GM18520 (cell line): ENCODE results near the gene ACVR2A.

Experiments
- ATAC-seq: cut with Tn5 transposase; IDR thresholded peaks from one replicate; pipeline ENCODE4 v1.9.1; 2021; ENCODE audit not compliant: unreplicated experiment

ACVR2A gene

GRCh38 chr2:147854557-147855134 lies 9.8 kb downstream of the ACVR2A start:
- ATAC-seq: no peak

DNA sequence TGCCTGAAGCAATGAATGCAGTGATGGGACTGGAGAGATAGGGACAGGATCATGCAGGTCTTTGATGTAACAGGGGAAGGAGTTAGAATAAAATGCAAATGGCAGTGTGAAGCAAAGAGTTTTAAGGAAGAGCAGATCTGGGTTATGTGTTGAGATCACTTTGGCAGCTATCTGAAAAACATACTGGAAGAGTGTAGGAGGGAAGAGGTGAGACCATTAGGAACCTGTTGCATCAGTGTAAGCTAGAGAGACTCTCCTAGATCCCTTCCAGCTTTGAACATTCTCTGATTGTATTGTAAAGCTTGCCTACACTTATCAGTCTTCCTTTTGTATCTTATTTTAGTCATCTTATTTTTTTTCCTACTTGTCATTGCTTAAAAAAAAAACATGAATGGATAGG lies 10.5 kb downstream of the ACVR2A start:
- no peak for ATAC-seq

GRCh38 chr2:147855977-147856376 lies 11.1 kb downstream of the ACVR2A start:
- no peak for ATAC-seq

GRCh38 chr2:147860009-147860408 lies 15.2 kb downstream of the ACVR2A start:
- no peak for ATAC-seq

GRCh38 chr2:147862859-147863516 lies 18.2 kb downstream of the ACVR2A start:
- no peak for ATAC-seq

DNA sequence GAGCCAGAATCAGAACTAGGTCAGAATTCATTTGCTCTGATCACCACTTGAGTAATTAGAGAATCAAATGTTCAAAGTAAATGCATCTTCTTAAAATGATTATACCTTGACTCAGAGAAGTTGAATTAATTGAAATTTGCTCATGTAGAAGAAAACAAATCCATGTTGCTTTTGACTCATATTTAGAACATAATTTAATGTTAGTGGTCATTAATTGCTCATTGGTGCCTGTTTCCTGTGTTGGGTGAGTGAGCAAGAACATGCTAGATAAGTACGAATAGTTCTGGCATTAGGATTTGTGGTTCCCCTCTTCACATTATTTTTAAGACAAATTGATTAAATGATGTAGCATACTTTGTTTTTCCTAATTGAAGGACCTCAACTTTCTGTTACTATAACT lies 19.0 kb downstream of the ACVR2A start:
- ATAC-seq: no peak

DNA sequence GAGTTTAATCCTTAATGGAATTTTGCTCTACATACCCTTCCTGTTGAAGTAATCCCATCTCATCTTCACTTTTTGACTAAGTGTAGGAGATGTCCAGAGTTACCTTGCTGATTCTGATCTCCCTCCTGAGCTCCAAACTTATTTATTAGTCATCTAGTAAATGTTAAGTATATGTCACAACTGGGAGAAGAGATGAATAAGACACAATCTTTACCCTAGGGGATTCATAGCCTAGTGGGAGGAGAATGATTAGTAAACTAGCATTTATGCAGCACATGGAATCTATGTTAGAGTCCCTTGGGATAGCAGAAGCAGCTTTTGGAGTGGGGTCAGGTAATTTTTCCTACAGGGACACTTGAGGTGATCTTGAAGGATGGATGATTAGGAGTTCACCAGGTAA lies 20.7 kb downstream of the ACVR2A start:
- ATAC-seq: no peak

- ATAC-seq: no peak
These were observed 22.2 kb downstream of the ACVR2A start for GRCh38 chr2:147867050-147867449.

DNA sequence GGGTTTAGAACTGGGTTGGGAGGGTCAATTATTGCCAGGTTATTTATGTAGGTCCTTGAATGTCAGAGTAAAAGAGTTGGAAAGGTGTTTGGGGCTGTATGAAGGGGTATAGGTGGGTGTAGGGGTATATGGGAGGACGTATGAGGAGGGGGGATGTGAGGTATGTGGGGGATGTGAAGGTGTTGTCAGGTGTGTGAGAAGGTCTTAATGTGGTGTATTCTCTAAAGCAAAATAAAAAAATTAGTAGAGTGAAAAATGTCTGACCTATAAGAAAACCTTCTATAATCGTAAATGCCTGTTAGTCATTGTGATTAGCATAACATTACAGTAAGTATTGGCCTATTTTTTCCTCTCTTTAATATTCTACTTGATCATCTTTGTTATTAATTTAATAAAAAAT lies 25.1 kb downstream of the ACVR2A start:
- no peak for ATAC-seq

GRCh38 chr2:147872967-147873366 lies 28.1 kb downstream of the ACVR2A start:
- ATAC-seq: no peak

DNA sequence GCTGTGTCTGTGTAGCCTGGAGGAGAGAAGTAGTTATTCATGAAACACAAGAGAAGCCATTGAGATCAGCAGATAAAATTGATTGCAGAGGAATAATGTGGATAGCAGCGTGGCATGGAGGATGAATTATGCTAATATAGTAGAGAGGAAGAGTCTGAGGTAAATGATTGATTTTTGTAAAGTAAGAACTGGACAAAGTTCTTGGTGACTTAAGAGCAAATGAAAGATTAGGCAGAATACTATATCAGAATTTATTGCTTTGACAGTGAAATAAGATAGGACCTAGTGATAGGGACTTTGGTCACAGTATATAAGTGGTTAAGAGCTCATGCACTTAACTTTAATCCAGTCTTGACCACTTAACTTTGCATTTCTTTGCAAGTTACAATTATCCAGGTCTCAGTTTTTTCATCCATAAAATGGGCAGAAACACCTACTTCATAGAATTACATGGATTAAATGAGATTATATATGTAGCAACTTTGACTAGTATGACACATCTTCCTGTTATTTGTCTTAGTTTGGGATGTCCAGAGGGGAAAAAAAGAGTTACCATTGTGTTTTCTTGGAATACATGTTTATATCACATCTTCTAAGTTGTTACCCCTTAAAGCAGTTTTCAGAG lies 29.1 kb downstream of the ACVR2A start:
- ATAC-seq: no peak

DNA sequence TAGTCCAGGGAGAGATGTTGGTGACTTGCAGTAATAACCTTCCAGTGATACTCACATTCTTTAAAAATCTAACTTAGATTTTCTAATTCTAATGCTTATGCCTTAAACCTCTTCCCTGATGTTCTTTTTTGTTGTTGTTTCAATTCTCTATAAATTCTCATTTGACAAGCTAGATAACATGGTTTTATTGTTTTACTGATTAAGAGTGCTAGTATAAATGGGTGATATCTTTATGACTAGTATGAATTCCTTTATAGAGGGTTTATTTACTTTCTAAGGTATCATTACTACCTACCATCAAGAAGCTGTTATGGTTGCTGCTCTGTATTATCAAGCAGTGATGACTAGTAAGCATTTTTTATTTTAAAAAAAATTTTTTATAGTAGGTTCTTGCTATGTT lies 35.0 kb downstream of the ACVR2A start:
- ATAC-seq: no peak

- ATAC-seq: no peak
These were observed 37.8 kb downstream of the ACVR2A start for GRCh38 chr2:147882631-147883030.

DNA sequence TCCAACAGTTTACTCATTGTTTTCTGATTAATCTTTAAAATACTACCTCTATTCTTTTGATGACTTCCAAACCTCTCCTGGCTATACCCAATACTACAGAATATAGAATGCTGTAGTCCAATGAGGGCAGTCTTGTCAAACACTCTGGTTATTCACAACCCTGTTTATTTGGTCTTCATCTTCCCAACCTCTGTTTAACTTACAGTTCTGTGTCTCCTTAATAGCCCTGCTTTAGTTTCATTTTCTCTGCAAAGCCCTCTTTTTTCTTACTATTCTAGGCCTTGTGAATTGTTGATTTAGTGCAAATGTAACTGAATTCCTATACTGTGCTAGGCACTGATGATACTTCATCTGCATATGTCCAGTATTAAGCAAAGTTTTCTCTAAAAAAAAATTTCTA lies 40.0 kb downstream of the ACVR2A start:
- no peak for ATAC-seq

DNA sequence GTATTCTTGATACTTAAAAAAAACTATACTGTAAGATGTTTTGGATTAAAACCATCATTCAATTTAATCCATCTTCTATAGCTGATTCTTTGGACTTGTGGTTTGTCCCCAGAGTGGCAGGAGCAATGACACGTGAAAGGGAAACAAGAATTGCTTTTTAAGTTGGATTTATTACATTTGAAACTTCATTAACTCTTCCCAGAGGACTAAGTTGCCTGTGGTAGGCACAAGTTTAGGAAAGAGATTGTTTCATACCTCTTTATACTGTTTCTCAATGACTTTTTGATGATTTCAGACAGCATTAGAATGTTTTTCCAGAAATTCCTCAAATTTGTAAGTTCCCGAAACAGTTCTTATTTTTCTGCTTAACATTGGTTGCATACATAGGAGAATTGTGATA lies 41.3 kb downstream of the ACVR2A start:
- no peak for ATAC-seq

DNA sequence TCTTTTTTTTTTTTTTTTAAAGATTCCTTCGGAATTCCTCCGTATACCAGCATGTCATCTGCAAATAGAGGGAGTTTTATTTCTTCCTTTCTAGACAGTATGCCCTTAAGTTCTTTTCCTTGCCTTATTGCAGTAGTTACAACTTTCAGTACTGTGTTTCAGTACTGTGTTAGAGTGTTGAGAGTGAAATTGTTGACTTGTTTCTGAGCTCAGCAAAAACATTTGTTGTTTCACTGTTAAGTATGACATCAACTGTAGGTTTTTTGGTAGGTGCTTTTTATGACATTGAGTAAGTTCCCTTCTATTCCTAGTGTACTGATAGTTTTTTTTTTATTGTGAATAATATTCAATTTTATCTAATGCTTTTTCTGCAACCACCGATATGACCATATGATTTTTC lies 43.9 kb downstream of the ACVR2A start:
- no peak for ATAC-seq

- ATAC-seq: no peak
These were observed 59.2 kb downstream of the ACVR2A start for GRCh38 chr2:147904051-147904450.

GRCh38 chr2:147909178-147909577 lies 64.3 kb downstream of the ACVR2A start:
- no peak for ATAC-seq

DNA sequence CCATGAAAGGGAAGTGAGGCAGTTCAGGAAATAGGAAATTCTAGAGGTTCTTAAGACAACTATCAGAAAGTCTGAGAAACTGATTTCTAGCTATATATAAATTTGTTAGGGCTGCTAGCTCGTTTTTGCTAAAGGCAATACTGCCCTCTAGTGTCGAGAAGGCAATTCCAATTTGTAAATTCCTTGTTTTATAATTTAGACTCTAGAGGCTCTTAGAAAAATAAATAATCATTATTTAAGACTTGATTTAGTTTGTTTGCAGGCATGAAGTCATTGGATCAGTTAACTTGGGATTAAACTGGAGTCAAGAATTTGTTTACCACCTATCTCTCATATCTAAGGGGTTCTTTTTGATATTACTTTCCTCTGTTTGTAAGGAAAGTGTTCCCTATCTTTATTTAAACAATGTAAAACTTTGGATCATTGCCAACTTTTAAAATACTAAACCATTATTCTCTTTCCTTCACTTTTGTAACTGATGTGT lies 66.2 kb downstream of the ACVR2A start:
- no peak for ATAC-seq

- no peak for ATAC-seq
These were observed 69.1 kb downstream of the ACVR2A start for GRCh38 chr2:147913701-147914480.

DNA sequence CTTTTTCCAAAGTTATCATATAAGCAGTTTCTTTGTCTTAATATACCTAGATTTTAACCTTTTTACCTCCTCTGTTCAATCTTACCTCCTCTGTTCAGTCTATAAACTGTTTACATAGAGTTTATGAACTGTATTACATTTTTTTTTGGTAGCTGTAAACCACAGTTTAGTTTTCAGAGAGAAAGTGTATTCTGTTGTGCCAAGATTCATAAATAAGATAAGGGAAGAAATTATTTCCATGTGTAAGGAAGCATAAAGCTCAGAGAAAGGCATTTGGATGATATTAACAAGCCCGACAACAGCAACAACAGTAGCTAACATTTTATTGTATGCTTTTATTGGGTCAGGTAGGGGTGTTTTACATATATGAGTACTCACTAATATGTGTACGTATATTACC lies 71.2 kb downstream of the ACVR2A start:
- no peak for ATAC-seq

- no peak for ATAC-seq
These were observed 71.9 kb downstream of the ACVR2A start for GRCh38 chr2:147916723-147917122.
